SK-N-SH (cell line): ENCODE results near the gene SLX4IP. TPM values are rescaled to one million over a fixed set of nuclear protein-coding genes. Genes with fewer than 3 reads are reported as not detected.
A peak's percentile ranks its signal among the peaks of the same experiment; 100 is the strongest.

Experiments used
- CTCF ChIA-PET: fragments of 300-600, 350-600 bp; formaldehyde crosslinking; extraction: SDS; loops from one replicate; lab custom pipeline; 2021; lab: Yijun Ruan, JAX
- POLR2A ChIA-PET: fragments of 350-600 bp; sonication (Branson Sonifier 250); formaldehyde crosslinking; extraction: SDS; loops from one replicate; lab custom pipeline; 2020; ENCODE audit warnings: antibody characterized with exemption, inconsistent platforms; lab: Yijun Ruan, JAX
- DNase-seq: peaks from one replicate; pipeline ENCODE4 v3.0.0; 2012
- H2AFZ ChIP-seq: fragments of 200-600 bp; sonication (generic); 2 replicates; pipeline ENCODE4 v1.8.1; 2016; ENCODE audit warnings: antibody characterized with exemption, mild to moderate bottlenecking, low read depth
- H3F3A ChIP-seq: fragments of 200-600 bp; sonication (generic); replicated peaks from 2 replicates; pipeline ENCODE3; 2016; ENCODE audit warnings: antibody characterized with exemption, mild to moderate bottlenecking; ENCODE audit not compliant: insufficient read depth
- H3K27ac ChIP-seq, 2 experiments: fragments of 200-500 bp in 1 of 2; fragments of 200-600 bp in 1 of 2; sonication (Bioruptor generic) in 1 of 2; sonication (generic), shearing (Covaris generic) in 1 of 2; 2 replicates each; pipeline versions ENCODE4 v1.5.1 to v1.6.1; 2014 to 2016; ENCODE audit warnings: low read depth in 2 of 2, inconsistent platforms in 1 of 2, low read length in 1 of 2, mild to moderate bottlenecking in 1 of 2, mixed read lengths in 1 of 2
- H3K27me3 ChIP-seq: fragments of 200-600 bp; sonication (generic), shearing (Covaris generic); 2 replicates; pipeline ENCODE4 v1.6.1; 2016; ENCODE audit warnings: mixed run types; ENCODE audit not compliant: insufficient read depth
- H3K36me3 ChIP-seq, 2 experiments: fragments of 200-500 bp in 1 of 2; fragments of 200-600 bp in 1 of 2; sonication (Bioruptor generic) in 1 of 2; sonication (generic) in 1 of 2; replicated peaks in 1 of 2; 2 replicates each; pipeline versions ENCODE3 to v1.5.1; 2014 to 2016; ENCODE audit warnings: low read length in 1 of 2, mild to moderate bottlenecking in 1 of 2; ENCODE audit not compliant: insufficient read depth in 2 of 2, control insufficient read depth in 1 of 2
- H3K4me1 ChIP-seq, 2 experiments: fragments of 200-500 bp in 1 of 2; fragments of 200-600 bp in 1 of 2; sonication (Bioruptor generic) in 1 of 2; sonication (generic), shearing (Covaris generic) in 1 of 2; 2 replicates each; pipeline versions ENCODE4 v1.5.1 to v1.6.1; 2014 to 2016; ENCODE audit warnings: low read depth in 1 of 2, low read length in 1 of 2, mixed run types in 1 of 2; ENCODE audit not compliant: insufficient read depth in 2 of 2, control insufficient read depth in 1 of 2
- H3K4me2 ChIP-seq: fragments of 200-600 bp; sonication (generic), shearing (Covaris generic); 2 replicates; pipeline ENCODE4 v1.6.1; 2017; ENCODE audit warnings: mixed run types
- H3K4me3 ChIP-seq, 2 experiments: fragments of 200-500 bp in 1 of 2; fragments of 200-600 bp in 1 of 2; sonication (Bioruptor generic) in 1 of 2; sonication (generic), shearing (Covaris generic) in 1 of 2; 2 replicates each; pipeline versions ENCODE4 v1.5.1 to v1.8.1; 2014 to 2016; ENCODE audit warnings: low read depth in 2 of 2, inconsistent platforms in 1 of 2, low read length in 1 of 2, mild to moderate bottlenecking in 1 of 2, mixed read lengths in 1 of 2, moderate library complexity in 1 of 2
- H3K79me2 ChIP-seq: fragments of 200-600 bp; sonication (generic); 2 replicates; pipeline ENCODE4 v1.8.1; 2017; ENCODE audit warnings: mild to moderate bottlenecking; ENCODE audit not compliant: insufficient read depth
- H3K9ac ChIP-seq: fragments of 200-600 bp; sonication (generic); 2 replicates; pipeline ENCODE4 v1.6.1; 2017; ENCODE audit warnings: mixed run types
- H3K9me2 ChIP-seq: fragments of 200-600 bp; sonication (generic); 2 replicates; pipeline ENCODE4 v1.6.1; 2017; ENCODE audit warnings: mixed run types
- H3K9me3 ChIP-seq: fragments of 200-600 bp; sonication (generic); 2 replicates; pipeline ENCODE4 v1.6.1; 2017; ENCODE audit warnings: mixed run types, mild to moderate bottlenecking, moderate library complexity
- H4K20me1 ChIP-seq: fragments of 200-600 bp; sonication (generic); 2 replicates; pipeline ENCODE4 v1.6.1; 2017; ENCODE audit warnings: mild to moderate bottlenecking, mixed run types; ENCODE audit not compliant: insufficient read depth
- CTCF ChIP-seq: fragments of 200-600 bp; sonication (generic); IDR thresholded peaks from 2 replicates; pipeline ENCODE4 v1.6.1; 2017; ENCODE audit warnings: antibody characterized with exemption, mild to moderate bottlenecking, moderate library complexity
- FOXJ3 ChIP-seq: sonication (generic); formaldehyde crosslinking; IDR thresholded peaks from 2 replicates; pipeline ENCODE4 v1.5.1; 2020; ENCODE audit warnings: mild to moderate bottlenecking, missing genetic modification reagents
- GABPA ChIP-seq: IDR thresholded peaks from 2 replicates; pipeline ENCODE4 v1.4.0; 2012; ENCODE audit warnings: low read depth, mild to moderate bottlenecking
- MAX ChIP-seq: IDR thresholded peaks from 2 replicates; pipeline ENCODE4 v1.4.0; 2012; ENCODE audit warnings: low read depth
- NRF1 ChIP-seq: IDR thresholded peaks from 2 replicates; pipeline ENCODE4 v1.6.1; 2012; ENCODE audit warnings: low read depth, mild to moderate bottlenecking, low read length
- POLR2AphosphoS5 ChIP-seq: IDR thresholded peaks from 2 replicates; pipeline ENCODE4 v1.6.1; 2012; ENCODE audit warnings: low read depth, low read length
- RAD21 ChIP-seq: IDR thresholded peaks from 2 replicates; pipeline ENCODE4 v1.6.1; 2012; ENCODE audit warnings: mild to moderate bottlenecking, low read length
- RFX5 ChIP-seq: IDR thresholded peaks from 2 replicates; pipeline ENCODE4 v1.6.1; 2012; ENCODE audit warnings: mild to moderate bottlenecking, improper control_type of control experiment, low read length
- RXRA ChIP-seq: IDR thresholded peaks from 2 replicates; pipeline ENCODE4 v1.4.0; 2012; ENCODE audit warnings: low read depth, mild to moderate bottlenecking, borderline replicate concordance
- SMC3 ChIP-seq: IDR thresholded peaks from 2 replicates; pipeline ENCODE4 v1.6.1; 2012; ENCODE audit warnings: low read depth, low read length, improper control_type of control experiment
- TAF1 ChIP-seq: IDR thresholded peaks from 2 replicates; pipeline ENCODE4 v1.6.1; 2012; ENCODE audit warnings: low read depth, mild to moderate bottlenecking, low read length, moderate library complexity, borderline replicate concordance
- TCF12 ChIP-seq: IDR thresholded peaks from 2 replicates; pipeline ENCODE4 v1.4.0; 2012
- TEAD4 ChIP-seq: IDR thresholded peaks from 2 replicates; pipeline ENCODE4 v1.4.0; 2012; ENCODE audit warnings: mild to moderate bottlenecking, borderline replicate concordance; ENCODE audit not compliant: insufficient read depth
- USF1 ChIP-seq: IDR thresholded peaks from 2 replicates; pipeline ENCODE4 v1.4.0; 2012; ENCODE audit warnings: low read depth, borderline replicate concordance
- USF2 ChIP-seq: fragments of 150-350 bp; IDR thresholded peaks from 2 replicates; pipeline ENCODE4 v1.6.1; 2017; ENCODE audit warnings: antibody characterized with exemption, low read length, low read depth, borderline replicate concordance
- YY1 ChIP-seq: IDR thresholded peaks from 2 replicates; pipeline ENCODE4 v1.4.0; 2012; ENCODE audit warnings: low read depth, mild to moderate bottlenecking
- WGBS: methylation state at CpG from one replicate; pipeline ENCODE4 v1.1.6; 2017; ENCODE audit warnings: low lambda C conversion rate; 5-methylcytosine and 5-hydroxymethylcytosine counted together
- polyA plus RNA-seq, 3 experiments: library from polyadenylated mRNA; depleted of rRNA; stranded (reverse); fragments of >200 nt; gene quantifications; 2 replicates each; pipeline ENCODE4 v1.2.3, GENCODE V29; 2012

The SLX4IP gene
- polyA plus RNA-seq, 1 of the 3 experiments (the other 2 are of a cell fraction): 1.3 TPM

GRCh38 chr20:10427060-10427692 lies 7.9 kb upstream of the SLX4IP start:
- H3K4me2 ChIP-seq: no peak overlapping the region
- 27% methylated on average over 3 of the region's 3 CpGs for WGBS
- no peak overlapping the region for H2AFZ ChIP-seq
- H4K20me1 ChIP-seq: no peaks in the 10 kb centered on the region
- CTCF ChIA-PET: interaction anchor here (0.6 to 7.1 kb wide), 54 partner anchors 9 to 1117 kb away, joined by 3 to 92 read pairs (median 4); partner anchors contain the start of gene SLX4IP
- H3K4me3 ChIP-seq: no peak overlapping the region; a peak in 1 of 4 replicates
- peaks cover 79% of the 10 kb centered on the region for H3K79me2 ChIP-seq
- H3K27me3 ChIP-seq: no peaks in the 10 kb centered on the region
- H3K9ac ChIP-seq: no peak overlapping the region
- no peak overlapping the region for H3K27ac ChIP-seq
- peak; percentile 98 for TF ChIP-seq CTCF
- TF ChIP-seq TEAD4: no peak
- TF ChIP-seq SMC3: peak; percentile 83
- TF ChIP-seq MAX: no peak
- TF ChIP-seq RAD21: peak; percentile 80
- H3F3A ChIP-seq: peaks cover 3% of the 10 kb centered on the region
- H3K9me2 ChIP-seq: no peaks in the 10 kb centered on the region
- H3K36me3 ChIP-seq: peaks cover 13 to 24% of the 10 kb centered on the region in 2 experiments
- POLR2A ChIA-PET: no interaction called here
- H3K9me3 ChIP-seq: no peaks in the 10 kb centered on the region
- H3K4me1 ChIP-seq: peaks cover 5 to 8% of the 10 kb centered on the region in 2 experiments; a peak in 3 of 4 replicates
- peak; percentile 51 for DNase-seq

- ChIA-PET CTCF (interaction anchor here (1.0 to 7.1 kb wide), 19 partner anchors 8 to 810 kb away, joined by 3 to 92 read pairs (median 7); partner anchors contain the start of gene SLX4IP), POLR2A (interaction anchor here (0.8 kb wide), 1 partner anchor 447 kb away, joined by 3 read pairs; no protein-coding TSS in a partner anchor)
- DNase-seq: no peak
- peaks cover 3% of the 10 kb centered on the region for H3F3A ChIP-seq
- H3K4me1 ChIP-seq: peaks cover 7 to 8% of the 10 kb centered on the region in 2 experiments; a peak in 3 of 4 replicates
- H3K9me3 ChIP-seq: no peaks in the 10 kb centered on the region
- H3K4me2 ChIP-seq: no peak overlapping the region
- peaks cover 13 to 24% of the 10 kb centered on the region in 2 experiments for H3K36me3 ChIP-seq
- no peak for TF ChIP-seq TCF12
- no peak for TF ChIP-seq TEAD4
- no peak for TF ChIP-seq USF2
- no peak for TF ChIP-seq USF1
- no peak for TF ChIP-seq RXRA
- TF ChIP-seq RFX5: no peak
- TF ChIP-seq GABPA: no peak
- no peak for TF ChIP-seq FOXJ3 (CRISPR knock-in tag)
- no peak for TF ChIP-seq NRF1
- TF ChIP-seq CTCF: no peak
- TF ChIP-seq TAF1: no peak
- no peak for TF ChIP-seq YY1
- no peak for TF ChIP-seq POLR2AphosphoS5
- no peak overlapping the region; a peak in 1 of 4 replicates for H3K27ac ChIP-seq
- H3K9me2 ChIP-seq: no peaks in the 10 kb centered on the region
- peaks cover 79% of the 10 kb centered on the region for H3K79me2 ChIP-seq
- H2AFZ ChIP-seq: no peak overlapping the region
- H3K4me3 ChIP-seq: no peak overlapping the region
- no peak overlapping the region for H3K9ac ChIP-seq
- H4K20me1 ChIP-seq: no peaks in the 10 kb centered on the region
- no peaks in the 10 kb centered on the region for H3K27me3 ChIP-seq
These were observed 7.1 kb upstream of the SLX4IP start for GRCh38 chr20:10428008-10428407.
